Breast epithelium (tissue), 4 donors: ENCODE measurements around the gene NME9. TPM values are rescaled to one million over a fixed set of nuclear protein-coding genes. Genes with fewer than 3 reads are reported as not detected.

Source experiments
- DNase-seq, 2 donors: peaks; one replicate each; pipeline ENCODE4 v3.0.0-alpha.2; 2019; ENCODE audit warnings: low spot score in 2 of 2
- H3K27ac ChIP-seq, 2 donors: fragments of 200-600 bp; sonication (generic) in 1 of 2; one replicate each; pipeline ENCODE4 v1.5.1; 2016 to 2019; ENCODE audit warnings: mild to moderate bottlenecking in 1 of 2
- H3K27me3 ChIP-seq, 2 donors: fragments of 200-600 bp; sonication (generic) in 1 of 2; one replicate each; pipeline versions ENCODE4 v1.5.1 to v1.6.0; 2017 to 2019; ENCODE audit warnings: control low read depth in 1 of 2, mild to moderate bottlenecking in 1 of 2
- H3K36me3 ChIP-seq: fragments of 200-600 bp; one replicate; pipeline ENCODE4 v1.5.1; 2019
- H3K4me1 ChIP-seq, 2 donors: fragments of 200-600 bp; sonication (generic); one replicate each; pipeline ENCODE4 v1.5.1; 2016 to 2019; ENCODE audit warnings: control low read depth in 1 of 2
- H3K4me3 ChIP-seq, 3 donors: fragments of 200-600 bp; sonication (generic); 1 replicate in 2 of 3; 2 replicates in 1 of 3; pipeline ENCODE4 v1.5.1; 2016 to 2019; ENCODE audit warnings: mild to moderate bottlenecking in 3 of 3, moderate library complexity in 2 of 3
- H3K9me3 ChIP-seq, 2 donors: fragments of 200-600 bp; sonication (generic) in 1 of 2; one replicate each; pipeline ENCODE4 v1.5.1; 2016 to 2019; ENCODE audit warnings: control low read depth in 1 of 2
- CTCF ChIP-seq, 3 donors: fragments of 450-650 bp; IDR thresholded peaks; one replicate each; pipeline ENCODE4 v1.5.1; 2016 to 2017; ENCODE audit warnings: antibody characterized with exemption in 3 of 3, mild to moderate bottlenecking in 3 of 3, moderate library complexity in 3 of 3
- POLR2A ChIP-seq: fragments of 450-650 bp; IDR thresholded peaks from one replicate; pipeline ENCODE4 v1.6.1; 2016; ENCODE audit warnings: antibody characterized with exemption, mild to moderate bottlenecking, moderate library complexity
- POLR2AphosphoS5 ChIP-seq, 3 donors: sonication (generic); formaldehyde crosslinking; IDR thresholded peaks; one replicate each; pipeline ENCODE4 v1.6.1; 2017; ENCODE audit warnings: antibody characterized with exemption in 3 of 3
- intact Hi-C: fragments of 100-400 bp; cut with DNase I; formaldehyde crosslinking; loops from one replicate; pipeline ENCODE4 v1.15.1; 2023; ENCODE audit warnings: low total_unique reads
- total RNA-seq, 3 donors: library from RNA; depleted of rRNA; stranded (reverse); fragments of >200 nt; gene quantifications; one replicate each; pipeline ENCODE4 v1.1.0, GENCODE V29; 2016

The NME9 gene
- total RNA-seq, 3 donors from 2014 or later = 0.48 to 1.3 (median 0.98) TPM

DNA sequence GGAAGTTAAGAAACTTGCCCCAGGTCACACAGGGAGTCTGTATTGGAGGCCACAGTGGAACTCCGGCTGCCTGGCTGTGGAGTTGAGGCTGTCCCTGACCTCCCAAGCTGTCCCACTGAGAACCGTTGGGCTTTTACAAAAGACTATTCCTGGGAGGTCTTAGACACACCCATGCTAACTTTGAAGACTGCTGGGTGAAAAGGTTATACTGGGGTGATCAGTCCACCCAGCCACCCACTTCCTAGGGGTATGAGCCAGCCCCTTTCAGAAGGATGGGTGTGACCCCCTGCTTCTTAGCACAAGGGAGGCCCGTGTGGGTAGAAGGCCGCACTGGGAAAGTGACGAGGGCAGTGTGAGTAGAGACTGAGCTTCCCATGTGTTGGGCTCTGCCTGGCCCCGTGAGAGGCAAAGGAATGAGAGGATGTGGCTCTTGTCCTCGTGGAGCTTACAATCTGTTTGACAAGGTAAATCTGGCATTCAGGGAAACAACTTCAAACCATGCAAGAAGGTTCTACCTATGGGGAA lies 37.7 kb upstream of the NME9 start:
- peaks cover 6 to 7% of the 10 kb centered on the region in 2 donors for H3K4me1 ChIP-seq

DNA sequence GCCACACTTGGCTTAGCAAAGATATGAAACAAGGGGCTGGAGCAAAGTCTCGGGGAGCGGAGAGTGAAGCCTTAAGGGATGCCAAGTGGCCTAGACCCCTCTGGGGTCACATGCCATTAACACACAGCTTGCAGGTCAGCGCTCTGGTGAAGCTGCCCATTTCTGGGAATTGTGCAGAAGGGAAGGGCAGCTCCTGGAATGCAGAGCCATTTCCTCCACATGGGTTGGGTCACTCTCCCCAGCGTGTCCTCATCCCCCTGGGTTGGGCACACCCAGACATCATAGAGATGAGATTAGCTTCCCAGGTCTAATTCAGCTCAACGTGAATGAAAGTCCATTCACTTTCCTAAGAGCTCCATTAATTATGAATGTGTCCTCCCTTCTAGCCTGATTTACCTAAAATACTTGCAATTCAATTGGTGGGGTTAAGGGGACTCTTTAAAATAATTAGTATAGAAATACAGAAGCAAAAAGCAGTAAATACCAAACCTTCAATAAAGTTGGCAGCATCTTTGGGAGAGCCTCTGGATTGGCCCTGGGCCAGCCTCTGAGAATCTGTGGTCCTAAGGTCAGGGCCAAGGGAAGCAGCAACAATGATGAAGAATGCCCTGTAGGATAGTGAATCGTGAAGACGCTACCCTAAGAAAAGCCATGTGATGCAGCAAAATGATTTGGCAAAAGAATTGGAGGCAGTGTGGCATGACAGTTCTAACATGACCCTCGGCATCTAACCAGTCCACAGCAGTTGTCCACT lies 36.5 kb upstream of the NME9 start:
- no peak for TF ChIP-seq CTCF (IDR thresholded peaks at IDR 0.05)
- TF ChIP-seq POLR2A = no peak
- peak in 1 of 3 donors; percentile 27 for TF ChIP-seq POLR2AphosphoS5 (IDR thresholded peaks at IDR 0.05)
- Histone ChIP-seq H3K4me1 (peaks cover 6 to 9% of the 10 kb centered on the region in 2 donors), H3K4me3 (no peak overlapping the region), H3K36me3 (no peaks in the 10 kb centered on the region), H3K9me3 (no peaks in the 10 kb centered on the region), H3K27ac (peak overlapping the region; percentile 10 to 75), H3K27me3 (peaks cover 0 to 2% of the 10 kb centered on the region in 2 donors)
- DNase-seq = no peak
- intact Hi-C loops = no loop called here

More for the DNA sequence above, 37.7 kb upstream of the NME9 start:
- intact Hi-C loops = no loop called here
- H3K9me3 ChIP-seq = no peaks in the 10 kb centered on the region
- TF ChIP-seq POLR2A (no peak), CTCF (IDR thresholded peaks at IDR 0.05) (no peak), POLR2AphosphoS5 (IDR thresholded peaks at IDR 0.05) (no peak)
- peaks cover 0 to 2% of the 10 kb centered on the region in 2 donors for H3K27me3 ChIP-seq
- no peaks in the 10 kb centered on the region for H3K36me3 ChIP-seq
- H3K4me3 ChIP-seq = no peak overlapping the region
- H3K27ac ChIP-seq = peak overlapping the region; percentile 40 to 75
- DNase-seq = no peak

DNA sequence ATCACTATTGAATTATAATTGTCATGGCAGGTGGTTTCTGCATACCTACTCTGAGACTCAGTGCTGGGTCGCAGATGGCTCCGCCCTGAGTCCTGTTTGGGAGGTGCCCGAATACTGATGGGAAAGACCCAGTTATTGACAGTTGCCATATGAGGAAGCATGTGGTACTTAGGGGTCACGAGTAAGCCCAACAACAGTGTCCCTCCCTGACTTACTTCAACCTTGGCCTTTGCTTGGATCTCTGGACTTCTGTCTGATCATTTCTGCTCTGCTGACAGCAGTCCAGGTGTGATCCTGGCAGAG lies 35.6 kb upstream of the NME9 start:
- H3K4me3 ChIP-seq = no peak overlapping the region
- no peaks in the 10 kb centered on the region for H3K36me3 ChIP-seq
- TF ChIP-seq POLR2AphosphoS5 (IDR thresholded peaks at IDR 0.05) (no peak), POLR2A (no peak), CTCF (IDR thresholded peaks at IDR 0.05) (no peak)
- intact Hi-C loops = no loop called here
- peaks cover 6 to 12% of the 10 kb centered on the region in 2 donors for H3K4me1 ChIP-seq
- DNase-seq = no peak
- H3K27me3 ChIP-seq = peaks cover 0 to 2% of the 10 kb centered on the region in 2 donors
- H3K27ac ChIP-seq = peak overlapping the region in 1 of 2 donors; percentile 57
- H3K9me3 ChIP-seq = no peaks in the 10 kb centered on the region

GRCh38 chr3:138364356-138365252 lies 35.0 kb upstream of the NME9 start:
- TF ChIP-seq POLR2A (no peak), POLR2AphosphoS5 (IDR thresholded peaks at IDR 0.05) (no peak), CTCF (IDR thresholded peaks at IDR 0.05) (no peak)
- H3K27ac ChIP-seq = peak overlapping the region; percentile 48 to 57
- peaks cover 0 to 2% of the 10 kb centered on the region in 2 donors for H3K27me3 ChIP-seq
- intact Hi-C loops = no loop called here
- no peak for DNase-seq
- peaks cover 6 to 13% of the 10 kb centered on the region in 2 donors for H3K4me1 ChIP-seq
- no peaks in the 10 kb centered on the region for H3K9me3 ChIP-seq
- no peaks in the 10 kb centered on the region for H3K36me3 ChIP-seq
- no peak overlapping the region for H3K4me3 ChIP-seq

- H3K36me3 ChIP-seq = no peaks in the 10 kb centered on the region
- TF ChIP-seq POLR2A (no peak), CTCF (IDR thresholded peaks at IDR 0.05) (no peak), POLR2AphosphoS5 (IDR thresholded peaks at IDR 0.05) (no peak)
- H3K4me1 ChIP-seq = peaks cover 6 to 19% of the 10 kb centered on the region in 2 donors
- H3K27me3 ChIP-seq = peaks cover 0 to 2% of the 10 kb centered on the region in 2 donors
- H3K27ac ChIP-seq = peak overlapping the region; percentile 48 to 52
- no peaks in the 10 kb centered on the region for H3K9me3 ChIP-seq
- intact Hi-C loops = no loop called here
- no peak for DNase-seq
- H3K4me3 ChIP-seq = no peak overlapping the region
Observed at GRCh38 chr3:138363322-138363721, 33.7 kb upstream of the NME9 start.
